Testis (tissue), 2 donors: Measurements from ENCODE around the gene CALR.

ENCODE experiments used
- POLR2A ChIP-seq: fragments of 450-650 bp; IDR thresholded peaks from one replicate; pipeline ENCODE4 v1.6.1; 2017; ENCODE audit warnings: antibody characterized with exemption, mild to moderate bottlenecking, moderate library complexity
- TF ChIP-seq, protein P1 (sequence below), 3 experiments: fragments of 450-650 bp in 2 of 3; fragments of 200-600 bp in 1 of 3; sonication (generic) in 1 of 3; IDR thresholded peaks; one replicate each; pipeline ENCODE4 v1.5.1; 2016 to 2019; ENCODE audit warnings: antibody characterized with exemption in 3 of 3, mild to moderate bottlenecking in 2 of 3, moderate library complexity in 1 of 3

- TF ChIP-seq POLR2A = no peak
- TF ChIP-seq, protein P1, sequence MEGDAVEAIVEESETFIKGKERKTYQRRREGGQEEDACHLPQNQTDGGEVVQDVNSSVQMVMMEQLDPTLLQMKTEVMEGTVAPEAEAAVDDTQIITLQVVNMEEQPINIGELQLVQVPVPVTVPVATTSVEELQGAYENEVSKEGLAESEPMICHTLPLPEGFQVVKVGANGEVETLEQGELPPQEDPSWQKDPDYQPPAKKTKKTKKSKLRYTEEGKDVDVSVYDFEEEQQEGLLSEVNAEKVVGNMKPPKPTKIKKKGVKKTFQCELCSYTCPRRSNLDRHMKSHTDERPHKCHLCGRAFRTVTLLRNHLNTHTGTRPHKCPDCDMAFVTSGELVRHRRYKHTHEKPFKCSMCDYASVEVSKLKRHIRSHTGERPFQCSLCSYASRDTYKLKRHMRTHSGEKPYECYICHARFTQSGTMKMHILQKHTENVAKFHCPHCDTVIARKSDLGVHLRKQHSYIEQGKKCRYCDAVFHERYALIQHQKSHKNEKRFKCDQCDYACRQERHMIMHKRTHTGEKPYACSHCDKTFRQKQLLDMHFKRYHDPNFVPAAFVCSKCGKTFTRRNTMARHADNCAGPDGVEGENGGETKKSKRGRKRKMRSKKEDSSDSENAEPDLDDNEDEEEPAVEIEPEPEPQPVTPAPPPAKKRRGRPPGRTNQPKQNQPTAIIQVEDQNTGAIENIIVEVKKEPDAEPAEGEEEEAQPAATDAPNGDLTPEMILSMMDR (IDR thresholded peaks at IDR 0.05) = no peak
Observed at GRCh38 chr19:12930002-12930645, 8.3 kb upstream of the CALR start.
